K562 (cell line): ENCODE data around the gene ZNF865. TPM values are rescaled to one million over a fixed set of nuclear protein-coding genes. Genes with fewer than 3 reads are reported as not detected.

Source experiments
- GATAD2A ChIP-seq: fragments of 450-650 bp; IDR thresholded peaks from 2 replicates; pipeline ENCODE4 v1.6.1; 2017
- MYC ChIP-seq, 2 experiments: fragments of 250-450 bp in 1 of 2; sonication (Bioruptor Pico) in 1 of 2; IDR thresholded peaks; 2 replicates each; pipeline versions ENCODE4 v1.5.1 to v1.6.1; 2012 to 2021; ENCODE audit warnings: low read depth in 2 of 2, borderline replicate concordance in 1 of 2, improper control_type of control experiment in 1 of 2, low read length in 1 of 2, mild to moderate bottlenecking in 1 of 2, moderate library complexity in 1 of 2
- PHF20 ChIP-seq: fragments of 450-650 bp; IDR thresholded peaks from 2 replicates; pipeline ENCODE4 v1.6.1; 2018; ENCODE audit not compliant: partially characterized antibody
- PML ChIP-seq: IDR thresholded peaks from 2 replicates; pipeline ENCODE4 v1.6.1; 2012; ENCODE audit warnings: low read length, inconsistent platforms
- SMC3 ChIP-seq: conservative IDR thresholded peaks from 2 replicates; pipeline ENCODE4 v1.6.1; 2011; ENCODE audit warnings: low read depth, low read length, improper control_type of control experiment; ENCODE audit not compliant: insufficient read depth
- ZBED1 ChIP-seq: IDR thresholded peaks from 2 replicates; pipeline ENCODE4 v1.6.1; 2014
- ZBTB17 ChIP-seq: fragments of 450-650 bp; formaldehyde crosslinking; IDR thresholded peaks from 2 replicates; pipeline ENCODE4 v1.4.0; 2020; ENCODE audit warnings: mild to moderate bottlenecking
- ZNF217 ChIP-seq: sonication (generic); formaldehyde crosslinking; IDR thresholded peaks from 2 replicates; pipeline ENCODE4 v1.8.0; 2022; ENCODE audit warnings: mild to moderate bottlenecking, missing genetic modification reagents
- ZNF76 ChIP-seq: fragments of 250-450 bp; sonication (Bioruptor Pico); IDR thresholded peaks from 2 replicates; pipeline ENCODE4 v1.4.0; 2020; ENCODE audit warnings: mild to moderate bottlenecking, moderate library complexity, borderline replicate concordance
- polyA plus RNA-seq, 8 experiments: library from polyadenylated mRNA; depleted of rRNA in 4 of 8; stranded (reverse) in 5 of 8; unstranded in 3 of 8; fragments of >200 nt; fragmentation: Nextera tagmentation in 2 of 8; fragmentation: Illumina TruSeq in 1 of 8; extraction: Ambion mirVana in 2 of 8; extraction: Trizol in 1 of 8; gene quantifications; 2 replicates each; pipeline versions ENCODE4 v1.2.1 to v1.2.3, GENCODE V29; 2011 to 2014; ENCODE audit warnings: inconsistent platforms in 1 of 8, missing spikeins in 1 of 8
- total RNA-seq, 7 experiments: library from RNA; depleted of rRNA in 6 of 7; stranded (reverse); fragments of >200 nt in 6 of 7; fragmentation: Illumina TruSeq in 2 of 7; extraction: Trizol in 2 of 7; gene quantifications; 2 replicates each; pipeline versions ENCODE4 v1.2.1 to v1.2.3, GENCODE V29; 2011 to 2021; ENCODE audit warnings: low replicate concordance in 1 of 7
- TF ChIP-seq, protein P1 (sequence below): fragments of 250-450 bp; sonication (Bioruptor Pico); IDR thresholded peaks from 2 replicates; pipeline ENCODE4 v1.4.0; 2020
- TF ChIP-seq, protein P2 (sequence below), 2 experiments: fragments of 450-650 bp; formaldehyde crosslinking in 1 of 2; IDR thresholded peaks; 2 replicates each; pipeline versions ENCODE4 v1.4.0 to v1.6.1; 2014 to 2020; ENCODE audit warnings: mild to moderate bottlenecking in 2 of 2, borderline replicate concordance in 1 of 2, low read depth in 1 of 2
- TF ChIP-seq, protein P3 (sequence below): fragments of 250-450 bp; sonication (Bioruptor Pico); IDR thresholded peaks from 2 replicates; pipeline ENCODE4 v1.5.0; 2020; ENCODE audit warnings: mild to moderate bottlenecking
- TF ChIP-seq, protein P4 (sequence below): conservative IDR thresholded peaks from 2 replicates; pipeline ENCODE4 v1.6.1; 2011; ENCODE audit warnings: low read depth, mild to moderate bottlenecking, low read length; ENCODE audit not compliant: control insufficient read depth

Gene ZNF865
- total and polyA plus RNA-seq, 9 of the 15 experiments (the other 6 are each of a cell fraction or from before 2014, with no cell fraction given) = 0.40 to 18.8 (median 1.6) TPM; not detected in 2

DNA sequence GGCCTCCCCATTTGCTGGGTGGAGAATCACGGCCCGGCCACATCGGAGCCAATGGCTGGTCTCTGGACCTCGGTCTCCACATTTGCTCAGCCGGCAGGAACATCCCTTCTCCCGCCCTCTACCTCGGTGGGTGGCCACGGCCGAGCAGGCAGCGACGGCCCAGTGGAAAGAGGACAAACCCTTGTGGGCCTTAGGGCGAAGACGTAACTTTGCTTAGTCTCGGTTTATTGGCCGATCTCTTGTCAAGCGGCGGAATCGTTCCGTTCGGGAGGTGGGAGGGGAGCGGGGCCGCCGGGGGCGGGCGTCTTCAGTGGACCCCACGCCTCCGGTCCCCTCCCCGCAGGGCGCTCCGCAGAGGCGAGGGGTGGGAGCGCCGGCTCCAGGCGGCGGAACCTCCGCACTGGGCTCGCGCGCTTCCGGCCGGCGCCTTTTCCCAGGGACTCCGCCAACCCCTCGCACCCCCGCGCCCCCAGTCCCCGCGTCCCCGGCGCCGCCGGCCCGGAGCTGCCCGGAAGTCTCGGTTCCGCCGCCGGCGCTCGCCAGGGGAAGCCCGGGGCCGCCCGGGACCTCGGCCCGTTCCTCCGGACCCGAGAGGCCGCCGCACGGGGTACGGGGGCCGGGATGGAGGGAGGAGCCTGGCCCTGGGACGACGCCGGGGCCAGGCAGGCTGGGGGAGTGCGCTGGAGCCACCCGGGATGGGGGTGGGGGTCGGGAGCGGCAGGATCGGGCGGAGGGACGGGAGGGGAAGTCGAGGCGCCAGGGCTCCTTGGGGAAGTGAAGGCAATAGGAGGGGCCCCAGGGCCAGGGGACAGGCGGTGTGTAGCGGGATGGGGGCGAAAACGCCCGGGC lies 35.4 kb downstream of the ZNF865 start, which contains the start of gene ZNF580 (continued):
- TF ChIP-seq, protein P1, sequence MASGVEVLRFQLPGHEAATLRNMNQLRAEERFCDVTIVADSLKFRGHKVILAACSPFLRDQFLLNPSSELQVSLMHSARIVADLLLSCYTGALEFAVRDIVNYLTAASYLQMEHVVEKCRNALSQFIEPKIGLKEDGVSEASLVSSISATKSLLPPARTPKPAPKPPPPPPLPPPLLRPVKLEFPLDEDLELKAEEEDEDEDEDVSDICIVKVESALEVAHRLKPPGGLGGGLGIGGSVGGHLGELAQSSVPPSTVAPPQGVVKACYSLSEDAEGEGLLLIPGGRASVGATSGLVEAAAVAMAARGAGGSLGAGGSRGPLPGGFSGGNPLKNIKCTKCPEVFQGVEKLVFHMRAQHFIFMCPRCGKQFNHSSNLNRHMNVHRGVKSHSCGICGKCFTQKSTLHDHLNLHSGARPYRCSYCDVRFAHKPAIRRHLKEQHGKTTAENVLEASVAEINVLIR (CRISPR knock-in tag) = no peak
- TF ChIP-seq PHF20 (no peak), ZBTB17 (CRISPR knock-in tag) (no peak; the same call in 1 of the 2 replicates), MYC (IDR thresholded peaks at IDR 0.05; ENCODE audit: low read depth, low read length) (peak; percentile 39; the same call in 1 of the 2 replicates), MYC (CRISPR knock-in tag; IDR thresholded peaks at IDR 0.05; ENCODE audit: borderline replicate concordance, low read depth) (no peak), GATAD2A (0 out of 2 replicates have a peak, but pooled peaks have one; percentile 31), ZNF76 (no peak), ZBED1 (0 out of 2 replicates have a peak, but pooled peaks have one; percentile 48), ZNF217 (CRISPR knock-in tag) (no peak), SMC3 (no peak), PML (0 out of 2 replicates have a peak, but pooled peaks have one; percentile 20)
- TF ChIP-seq, protein P2, sequence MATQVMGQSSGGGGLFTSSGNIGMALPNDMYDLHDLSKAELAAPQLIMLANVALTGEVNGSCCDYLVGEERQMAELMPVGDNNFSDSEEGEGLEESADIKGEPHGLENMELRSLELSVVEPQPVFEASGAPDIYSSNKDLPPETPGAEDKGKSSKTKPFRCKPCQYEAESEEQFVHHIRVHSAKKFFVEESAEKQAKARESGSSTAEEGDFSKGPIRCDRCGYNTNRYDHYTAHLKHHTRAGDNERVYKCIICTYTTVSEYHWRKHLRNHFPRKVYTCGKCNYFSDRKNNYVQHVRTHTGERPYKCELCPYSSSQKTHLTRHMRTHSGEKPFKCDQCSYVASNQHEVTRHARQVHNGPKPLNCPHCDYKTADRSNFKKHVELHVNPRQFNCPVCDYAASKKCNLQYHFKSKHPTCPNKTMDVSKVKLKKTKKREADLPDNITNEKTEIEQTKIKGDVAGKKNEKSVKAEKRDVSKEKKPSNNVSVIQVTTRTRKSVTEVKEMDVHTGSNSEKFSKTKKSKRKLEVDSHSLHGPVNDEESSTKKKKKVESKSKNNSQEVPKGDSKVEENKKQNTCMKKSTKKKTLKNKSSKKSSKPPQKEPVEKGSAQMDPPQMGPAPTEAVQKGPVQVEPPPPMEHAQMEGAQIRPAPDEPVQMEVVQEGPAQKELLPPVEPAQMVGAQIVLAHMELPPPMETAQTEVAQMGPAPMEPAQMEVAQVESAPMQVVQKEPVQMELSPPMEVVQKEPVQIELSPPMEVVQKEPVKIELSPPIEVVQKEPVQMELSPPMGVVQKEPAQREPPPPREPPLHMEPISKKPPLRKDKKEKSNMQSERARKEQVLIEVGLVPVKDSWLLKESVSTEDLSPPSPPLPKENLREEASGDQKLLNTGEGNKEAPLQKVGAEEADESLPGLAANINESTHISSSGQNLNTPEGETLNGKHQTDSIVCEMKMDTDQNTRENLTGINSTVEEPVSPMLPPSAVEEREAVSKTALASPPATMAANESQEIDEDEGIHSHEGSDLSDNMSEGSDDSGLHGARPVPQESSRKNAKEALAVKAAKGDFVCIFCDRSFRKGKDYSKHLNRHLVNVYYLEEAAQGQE (IDR thresholded peaks at IDR 0.05; ENCODE audit: borderline replicate concordance) = no peak
- TF ChIP-seq, protein P2 (CRISPR knock-in tag; IDR thresholded peaks at IDR 0.05; ENCODE audit: low read depth) = 0 out of 2 replicates have a peak, but pooled peaks have one; percentile 16
- TF ChIP-seq, protein P3, sequence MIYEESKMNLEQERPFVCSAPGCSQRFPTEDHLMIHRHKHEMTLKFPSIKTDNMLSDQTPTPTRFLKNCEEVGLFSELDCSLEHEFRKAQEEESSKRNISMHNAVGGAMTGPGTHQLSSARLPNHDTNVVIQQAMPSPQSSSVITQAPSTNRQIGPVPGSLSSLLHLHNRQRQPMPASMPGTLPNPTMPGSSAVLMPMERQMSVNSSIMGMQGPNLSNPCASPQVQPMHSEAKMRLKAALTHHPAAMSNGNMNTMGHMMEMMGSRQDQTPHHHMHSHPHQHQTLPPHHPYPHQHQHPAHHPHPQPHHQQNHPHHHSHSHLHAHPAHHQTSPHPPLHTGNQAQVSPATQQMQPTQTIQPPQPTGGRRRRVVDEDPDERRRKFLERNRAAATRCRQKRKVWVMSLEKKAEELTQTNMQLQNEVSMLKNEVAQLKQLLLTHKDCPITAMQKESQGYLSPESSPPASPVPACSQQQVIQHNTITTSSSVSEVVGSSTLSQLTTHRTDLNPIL = peak; percentile 70; the same call in 1 of the 2 replicates
- TF ChIP-seq, protein P4, sequence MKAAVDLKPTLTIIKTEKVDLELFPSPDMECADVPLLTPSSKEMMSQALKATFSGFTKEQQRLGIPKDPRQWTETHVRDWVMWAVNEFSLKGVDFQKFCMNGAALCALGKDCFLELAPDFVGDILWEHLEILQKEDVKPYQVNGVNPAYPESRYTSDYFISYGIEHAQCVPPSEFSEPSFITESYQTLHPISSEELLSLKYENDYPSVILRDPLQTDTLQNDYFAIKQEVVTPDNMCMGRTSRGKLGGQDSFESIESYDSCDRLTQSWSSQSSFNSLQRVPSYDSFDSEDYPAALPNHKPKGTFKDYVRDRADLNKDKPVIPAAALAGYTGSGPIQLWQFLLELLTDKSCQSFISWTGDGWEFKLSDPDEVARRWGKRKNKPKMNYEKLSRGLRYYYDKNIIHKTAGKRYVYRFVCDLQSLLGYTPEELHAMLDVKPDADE = 0 out of 2 replicates have a peak, but pooled peaks have one; percentile 33
